Medulla oblongata (tissue), 1 donor: ENCODE measurements around the gene ASPDH.

Experiments used
- DNase-seq: peaks from one replicate; pipeline ENCODE4 v3.0.0-alpha.2; 2015; ENCODE audit errors: extremely low spot score

The ASPDH gene

DNA sequence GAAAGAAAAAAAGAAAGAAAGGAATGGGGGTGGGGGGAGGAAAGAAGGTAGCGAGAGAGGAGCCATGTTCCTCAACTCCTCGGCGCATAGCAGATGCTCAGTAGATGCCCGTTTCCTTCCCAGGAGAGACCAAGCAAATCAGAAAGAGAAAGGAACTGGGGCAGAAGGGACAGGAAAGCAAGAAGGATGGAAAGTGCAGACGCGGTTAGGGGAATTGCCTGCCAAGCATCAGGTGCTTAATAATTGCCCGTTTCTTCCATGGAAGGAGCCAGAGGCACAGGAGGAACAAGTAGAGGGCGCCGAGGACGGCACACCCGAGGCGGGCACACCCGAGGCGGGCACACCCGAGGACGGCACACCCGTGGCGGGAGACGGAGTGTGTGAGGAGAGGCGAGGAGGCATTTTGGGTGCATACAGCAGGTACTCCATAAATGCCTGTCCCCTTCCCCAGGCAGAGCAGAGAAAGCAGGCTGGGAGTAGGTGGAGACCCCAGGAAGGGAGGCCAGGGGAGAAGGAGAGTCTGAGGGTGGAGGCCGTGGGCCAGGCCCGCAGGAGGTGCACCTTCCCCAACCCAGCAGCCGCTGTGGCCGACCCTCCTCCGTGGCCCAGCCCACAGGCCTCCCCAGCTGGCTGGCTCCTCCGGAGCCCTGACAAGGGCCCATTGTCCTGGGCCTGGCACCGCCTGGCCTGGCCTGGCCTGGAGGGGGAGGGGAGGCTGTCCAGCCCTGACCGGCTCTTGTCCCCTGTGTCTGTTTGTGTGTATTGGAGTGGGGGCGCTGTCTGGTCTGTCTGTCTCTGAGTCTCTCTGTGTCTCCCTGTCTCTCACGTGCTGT is 17.3 kb downstream of the ASPDH start:
- peak; percentile 97 for DNase-seq

DNA sequence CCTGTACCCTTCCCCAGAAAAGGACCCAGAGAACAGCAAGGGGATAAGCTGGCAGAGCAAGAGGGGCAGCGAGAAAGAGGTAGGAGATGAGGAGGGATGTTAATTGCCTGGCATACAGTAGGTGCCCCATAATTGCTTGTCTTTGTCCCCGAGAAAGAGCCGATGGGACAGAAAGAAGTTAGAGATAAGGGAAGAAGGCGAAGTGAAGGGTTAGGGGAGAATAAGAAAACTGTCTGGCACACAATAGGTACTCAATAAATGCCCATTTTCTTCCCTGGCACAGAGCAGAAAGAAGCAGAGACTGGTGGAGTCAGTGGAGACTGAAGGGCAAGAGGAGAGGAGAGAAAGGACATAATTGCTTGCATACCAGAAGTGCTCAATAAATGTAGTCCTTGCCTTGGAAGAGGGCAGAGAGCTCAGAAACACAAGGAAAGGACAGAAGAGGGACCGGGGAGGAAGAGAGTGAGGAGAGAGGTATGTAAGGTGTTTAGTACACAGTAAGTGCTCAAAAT is 18.6 kb downstream of the ASPDH start:
- no peak for DNase-seq

DNA sequence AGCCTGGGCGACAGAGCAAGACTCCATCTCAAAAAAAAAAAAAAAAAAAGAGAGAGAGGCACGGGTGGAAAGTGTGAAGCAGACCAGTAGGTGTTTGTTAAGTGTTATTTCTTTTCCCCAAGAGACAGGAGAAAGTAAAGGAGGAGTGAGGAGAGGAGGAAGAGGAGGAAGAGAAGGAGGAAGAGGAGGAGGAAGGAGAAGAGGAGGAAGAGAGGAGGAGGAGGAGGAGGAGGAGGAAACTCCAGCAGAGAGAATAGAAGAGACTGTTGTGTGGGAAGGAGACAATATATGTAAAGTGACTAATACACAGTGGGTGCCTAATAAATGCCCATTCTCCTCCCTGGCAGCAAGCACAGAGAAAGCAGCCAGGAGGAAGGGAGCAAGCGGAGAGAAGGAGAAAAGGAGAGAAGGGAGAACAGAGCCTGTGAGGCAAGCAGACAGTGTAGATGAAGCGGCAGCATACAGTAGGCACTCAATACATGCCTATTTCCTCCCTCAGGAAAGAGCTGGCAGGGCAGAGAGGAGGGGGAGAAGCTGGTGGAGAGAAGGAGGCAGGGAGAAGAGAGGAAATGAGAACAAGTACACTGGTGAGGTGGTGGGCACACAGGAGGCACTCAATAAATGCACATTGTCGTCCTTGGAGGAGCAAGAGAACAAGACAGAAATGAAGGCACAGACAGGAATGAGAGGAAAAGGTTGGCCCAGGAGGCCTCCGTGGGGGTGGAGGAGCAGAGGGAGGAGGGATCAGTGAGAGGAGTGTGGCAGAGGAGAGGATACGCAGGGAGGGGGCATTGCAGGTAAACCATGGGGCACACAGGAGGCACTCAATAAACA is 19.3 kb downstream of the ASPDH start:
- no peak for DNase-seq

DNA sequence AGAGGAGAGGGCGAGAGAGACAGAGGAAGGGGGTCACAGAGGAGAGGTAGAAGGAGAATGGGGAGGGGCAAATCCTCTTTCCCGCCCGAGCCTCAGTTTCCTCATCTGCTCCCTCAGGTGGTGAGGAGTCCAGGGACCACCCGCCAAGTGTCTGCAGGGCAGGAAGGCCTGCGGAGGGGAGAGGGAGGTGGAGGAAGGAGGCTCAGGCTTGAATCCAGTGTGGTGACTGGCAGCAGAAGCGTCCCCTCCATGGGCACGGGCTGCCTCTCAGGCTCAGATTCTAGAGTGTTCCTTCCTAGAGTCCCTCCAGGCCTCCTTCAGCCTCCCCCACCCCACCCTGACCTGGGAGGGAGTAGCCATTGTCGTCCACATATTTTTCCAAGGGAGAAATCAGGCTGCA is 20.5 kb downstream of the ASPDH start:
- DNase-seq: no peak

DNA sequence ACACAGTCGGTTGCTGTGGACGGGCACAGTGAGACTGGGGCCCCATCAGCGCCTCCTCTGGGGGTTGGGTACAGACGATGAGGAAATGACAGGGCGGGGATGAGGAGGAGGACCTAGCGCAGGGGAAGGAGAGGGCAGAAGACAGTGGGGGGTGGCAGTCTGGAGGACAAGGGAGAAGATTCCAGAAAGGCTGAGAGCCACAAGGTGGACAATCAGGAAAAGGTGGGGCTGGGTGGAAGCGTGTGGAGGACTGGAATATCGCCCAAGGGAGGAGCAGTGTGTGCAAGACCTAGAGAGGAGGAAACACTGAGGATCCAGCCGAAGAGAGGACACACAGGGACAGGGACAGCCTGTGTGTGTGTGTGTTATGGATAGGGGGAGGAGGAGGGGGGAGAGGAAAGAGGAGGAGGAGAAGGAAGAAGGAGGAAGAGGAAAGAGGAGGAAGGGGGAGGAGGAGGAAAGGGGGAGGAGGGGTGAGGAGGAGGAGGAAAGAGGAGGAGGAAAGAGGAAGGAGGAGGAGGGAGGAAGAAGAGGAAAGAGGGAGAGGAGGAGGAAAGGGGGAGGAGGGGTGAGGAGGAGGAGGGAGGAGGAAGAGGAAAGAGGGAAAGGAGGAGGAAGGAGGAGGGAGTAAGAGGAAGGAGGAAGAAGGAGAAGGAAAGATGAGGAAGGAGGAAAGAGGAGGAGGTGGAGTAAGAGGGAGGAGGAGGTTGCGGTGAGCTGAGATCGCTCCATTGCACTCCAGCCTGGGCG is 21.2 kb downstream of the ASPDH start:
- DNase-seq: peak; percentile 60

DNA sequence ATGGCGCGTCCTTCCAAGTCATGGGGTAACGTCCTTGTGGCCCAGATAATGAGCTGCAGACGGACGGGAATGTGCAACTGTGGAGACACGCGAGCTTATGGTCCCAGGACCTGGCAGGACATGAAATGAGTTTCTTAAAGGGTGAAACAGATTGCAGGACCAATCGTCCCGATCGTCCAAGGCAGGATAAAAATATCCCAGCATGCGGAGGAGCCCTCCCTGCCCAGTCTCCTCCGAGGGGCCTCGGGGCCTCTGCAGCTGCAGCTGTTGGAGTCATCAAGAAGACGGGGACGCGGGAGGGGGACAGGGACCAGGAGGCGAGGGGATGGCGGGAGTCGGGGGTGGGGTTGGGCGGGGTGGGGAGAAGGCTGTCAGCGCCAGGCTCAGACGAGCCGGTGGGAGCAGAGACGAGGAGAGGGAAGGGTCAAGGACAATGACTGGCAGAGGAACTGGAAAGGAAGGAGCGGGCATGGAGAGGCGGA is 22.7 kb downstream of the ASPDH start:
- peak; percentile 13 for DNase-seq

DNA sequence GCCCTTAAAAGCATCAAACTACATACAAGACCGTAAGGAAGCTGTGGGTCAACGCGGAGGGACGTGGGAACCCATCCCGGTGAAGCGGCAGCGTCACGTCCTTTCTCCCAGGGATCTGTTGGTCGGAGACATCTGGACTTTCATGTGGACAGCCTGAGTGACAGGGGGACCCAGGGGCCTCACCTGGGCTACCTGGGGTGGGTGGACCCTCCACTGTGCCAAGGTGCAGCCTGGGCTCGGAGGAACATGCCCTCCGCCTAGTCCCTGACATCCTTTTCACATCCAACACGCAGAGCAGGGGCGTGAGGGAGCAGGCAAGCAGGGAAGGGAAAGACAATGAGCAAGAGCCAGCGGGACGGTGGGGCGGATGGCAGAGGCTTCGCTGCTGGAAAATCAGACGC is 23.3 kb downstream of the ASPDH start:
- no peak for DNase-seq

DNA sequence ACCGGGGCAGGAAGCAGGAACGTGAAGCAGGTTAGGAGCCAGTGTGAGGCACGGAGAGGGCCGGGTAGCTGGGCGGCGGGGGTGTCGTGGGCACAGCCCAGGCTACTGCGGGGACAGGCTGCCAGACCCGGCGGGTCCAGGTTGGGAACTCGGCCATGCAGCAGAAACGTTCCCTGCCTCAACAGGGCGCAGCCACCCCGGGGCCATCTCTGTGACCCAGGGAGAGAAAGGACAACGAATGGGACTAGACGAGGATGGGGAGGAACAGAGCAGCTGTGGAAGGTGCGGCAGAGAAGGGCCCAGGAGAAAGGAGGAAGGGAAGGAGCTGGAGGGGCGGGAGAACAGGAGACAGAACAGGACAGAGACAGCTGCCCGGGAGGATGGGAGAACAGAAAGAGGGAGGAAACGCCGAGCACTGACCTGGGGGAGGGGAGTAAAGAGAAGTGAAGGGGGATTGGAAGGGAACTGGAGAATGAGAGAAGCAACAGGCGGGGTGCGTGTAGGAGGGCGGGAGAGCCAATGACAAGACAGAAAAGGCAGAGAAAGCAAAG is 24.2 kb downstream of the ASPDH start:
- no peak for DNase-seq

DNA sequence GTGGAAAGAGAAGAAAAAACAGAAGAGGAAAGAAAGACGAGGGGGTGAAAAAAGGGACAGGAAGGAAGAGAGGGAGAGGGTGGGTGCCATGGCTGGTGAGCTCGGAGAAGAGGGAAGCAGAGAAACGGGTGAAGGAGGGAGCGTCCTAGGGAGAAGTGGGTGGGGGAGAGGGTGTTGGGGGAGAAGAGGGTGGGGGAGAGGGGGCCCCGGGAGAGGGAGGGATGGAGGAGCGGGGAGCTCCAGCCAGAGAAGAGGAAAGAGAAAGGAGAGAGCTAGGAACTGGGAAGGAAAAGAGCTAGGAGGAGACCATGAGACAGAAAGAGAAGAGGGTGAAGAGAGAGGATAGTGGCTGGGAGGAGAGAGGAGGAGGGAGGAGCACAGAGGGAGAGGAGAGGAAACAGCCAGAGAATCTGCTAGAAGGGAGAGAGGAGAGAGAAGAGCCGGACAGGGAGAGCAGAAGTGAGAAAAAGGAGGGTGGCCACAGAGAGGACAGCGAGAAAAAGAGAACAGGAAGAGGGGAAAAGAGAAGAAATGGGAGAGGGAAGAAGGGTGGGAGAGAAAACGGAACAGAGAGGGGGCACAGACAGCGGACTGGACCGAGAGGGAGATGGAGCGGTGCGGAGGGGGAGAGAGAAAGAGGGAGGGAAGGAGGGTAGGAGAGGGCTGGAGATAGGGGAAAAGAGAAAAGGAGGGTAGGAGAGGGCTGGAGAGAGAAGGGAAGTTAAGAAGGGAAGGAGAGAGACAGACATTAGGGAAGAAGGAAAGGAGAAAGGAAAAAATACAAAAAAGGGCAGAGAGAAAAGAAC is 25.1 kb downstream of the ASPDH start:
- DNase-seq: peak; percentile 49

DNA sequence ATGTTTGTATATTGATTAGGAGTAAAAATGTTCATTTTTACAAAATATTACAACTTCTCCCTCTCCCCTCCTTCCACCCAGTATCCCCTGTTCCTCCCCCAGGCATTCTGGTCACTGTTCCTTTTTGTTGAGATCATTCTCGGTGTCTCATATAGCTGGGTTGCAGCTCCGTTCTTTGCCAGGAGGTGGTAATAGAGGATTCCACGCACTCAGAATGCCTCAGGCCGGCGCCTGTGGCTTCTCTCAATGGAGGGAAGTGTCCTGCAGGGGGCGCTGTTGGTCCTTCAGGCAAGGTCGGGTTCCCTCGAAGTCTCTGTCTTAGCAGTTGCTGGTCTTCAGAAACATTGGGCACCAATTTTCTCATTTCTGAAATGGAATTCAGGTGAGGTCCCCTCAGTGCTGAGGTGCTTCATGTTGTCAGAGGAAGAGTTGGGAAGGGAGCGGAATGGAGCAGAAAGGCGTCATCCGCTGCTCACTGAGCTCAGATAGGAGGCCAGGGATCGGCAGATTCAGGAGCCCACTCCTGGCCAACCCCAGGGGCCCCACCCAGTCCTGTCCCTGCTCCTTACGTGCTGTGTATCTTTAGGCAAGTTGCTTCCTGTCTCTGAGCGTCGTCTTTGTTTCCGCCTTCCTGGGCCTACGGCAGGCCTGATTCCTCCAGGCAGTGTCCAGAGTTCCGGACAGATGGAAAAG is 26.7 kb downstream of the ASPDH start:
- peak; percentile 16 for DNase-seq

DNA sequence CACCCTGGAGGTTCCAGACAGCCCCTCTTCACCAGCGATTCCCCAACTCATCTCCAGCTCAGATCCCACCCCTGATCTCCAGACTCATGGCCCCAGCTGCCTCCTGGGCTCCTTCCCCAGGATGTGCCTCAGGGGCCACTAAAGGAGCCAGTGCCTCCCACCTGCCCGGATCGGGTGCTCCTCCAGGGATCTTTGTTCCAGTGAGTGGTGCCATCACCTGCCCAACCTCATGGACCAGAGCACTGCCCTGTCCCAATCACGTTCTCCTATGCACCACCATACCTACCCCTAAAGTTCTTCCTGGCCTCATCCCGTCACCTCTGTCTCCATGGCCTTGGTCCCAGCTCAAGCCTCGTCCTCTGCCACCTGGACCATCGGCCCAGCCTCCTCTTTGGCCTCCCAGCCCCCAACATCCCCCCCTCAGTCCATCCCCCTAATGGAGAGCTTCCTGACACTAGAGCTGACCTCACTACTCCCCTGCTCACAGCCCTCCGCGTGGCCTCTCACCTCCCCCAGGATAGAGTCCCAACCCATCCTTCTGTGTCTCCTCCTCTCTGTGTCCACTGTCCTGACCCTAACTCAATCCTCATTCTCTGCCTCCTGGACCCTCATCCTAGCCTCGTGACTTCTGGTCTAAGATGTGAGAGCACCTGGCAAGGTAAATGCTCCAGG is 28.3 kb downstream of the ASPDH start:
- no peak for DNase-seq

DNA sequence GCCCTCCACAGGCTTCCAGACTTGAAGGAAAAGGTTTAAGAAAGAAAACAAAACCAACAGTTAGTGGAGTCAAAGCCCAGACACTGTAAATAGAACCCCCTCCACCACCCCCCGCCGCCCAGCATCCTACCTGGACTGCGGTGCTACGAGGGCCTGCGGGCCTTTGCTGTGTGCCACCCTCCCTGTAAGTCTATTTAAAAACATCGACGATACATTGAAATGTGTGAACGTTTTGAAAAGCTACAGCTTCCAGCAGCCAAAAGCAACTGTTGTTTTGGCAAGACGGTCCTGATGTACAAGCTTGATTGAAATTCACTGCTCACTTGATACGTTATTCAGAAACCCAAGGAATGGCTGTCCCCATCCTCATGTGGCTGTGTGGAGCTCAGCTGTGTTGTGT is 30.8 kb downstream of the ASPDH start:
- no peak for DNase-seq

DNA sequence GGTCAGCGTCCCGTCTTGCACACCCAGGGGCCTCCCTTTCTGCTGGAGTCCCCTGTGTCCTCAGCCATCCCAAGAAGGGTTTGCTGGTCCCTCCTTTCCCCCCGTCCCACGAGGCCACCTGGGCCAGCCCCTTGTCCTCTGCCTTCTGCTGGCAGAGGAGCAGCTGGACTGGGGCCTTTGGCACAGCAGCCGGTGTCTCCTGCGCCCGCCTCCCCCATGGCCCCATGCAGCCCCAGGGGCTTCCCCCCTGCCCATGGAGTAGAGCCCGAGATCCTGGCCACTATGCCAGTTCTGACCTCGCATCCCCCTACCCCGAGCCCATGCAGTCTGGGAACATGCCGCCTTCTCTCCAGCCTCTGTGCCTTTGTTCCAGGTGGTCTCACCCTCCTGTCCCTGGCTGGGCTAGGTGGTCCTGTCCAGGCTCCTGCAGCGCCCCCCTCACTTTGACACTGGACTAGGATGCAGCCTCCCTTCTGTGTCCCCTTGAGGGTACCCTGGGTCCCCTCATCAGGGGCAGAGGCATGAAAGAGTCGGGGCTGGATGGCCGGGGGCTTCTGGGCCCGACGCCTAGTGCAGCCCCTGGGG is 31.4 kb downstream of the ASPDH start:
- no peak for DNase-seq

DNA sequence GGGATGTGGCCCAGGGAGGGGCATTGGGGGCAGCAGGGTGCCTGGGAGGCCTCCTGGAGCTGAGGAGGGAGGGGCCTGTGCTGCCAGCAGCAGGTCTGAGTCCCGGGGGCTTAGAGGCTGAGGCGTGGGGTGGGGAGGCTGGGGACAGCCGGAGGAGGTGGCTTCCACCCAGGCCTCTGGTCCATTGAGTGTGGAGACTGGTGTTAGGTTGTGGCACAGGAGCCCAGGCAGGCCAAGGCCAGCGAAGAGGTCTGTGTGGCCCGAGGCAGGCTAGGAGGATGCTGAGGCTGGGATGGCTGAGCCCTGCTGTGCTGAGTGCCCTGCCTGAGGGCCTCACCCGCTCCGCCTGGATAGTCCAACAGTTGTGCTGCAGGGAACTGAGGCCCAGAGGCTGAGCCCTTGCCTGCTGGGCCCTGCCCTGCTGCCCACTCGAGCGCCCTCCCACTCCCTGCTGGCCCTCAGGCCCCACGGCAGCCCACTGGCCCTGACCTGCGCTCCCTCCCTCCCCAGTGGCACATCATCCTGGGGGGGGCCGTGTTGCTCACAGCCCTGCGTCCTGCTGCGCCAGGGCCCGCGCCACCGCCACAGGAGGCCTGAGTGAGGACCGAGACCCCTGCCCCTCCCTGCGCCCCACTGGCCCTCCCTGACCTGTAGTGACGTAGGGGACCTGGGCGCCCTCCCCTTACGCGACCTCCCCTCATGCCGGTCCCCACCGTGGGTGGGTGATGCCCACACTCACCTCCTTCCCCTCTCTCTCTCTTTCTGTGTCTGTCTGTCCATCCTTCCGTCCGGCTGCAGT is 32.2 kb downstream of the ASPDH start:
- no peak for DNase-seq

DNA sequence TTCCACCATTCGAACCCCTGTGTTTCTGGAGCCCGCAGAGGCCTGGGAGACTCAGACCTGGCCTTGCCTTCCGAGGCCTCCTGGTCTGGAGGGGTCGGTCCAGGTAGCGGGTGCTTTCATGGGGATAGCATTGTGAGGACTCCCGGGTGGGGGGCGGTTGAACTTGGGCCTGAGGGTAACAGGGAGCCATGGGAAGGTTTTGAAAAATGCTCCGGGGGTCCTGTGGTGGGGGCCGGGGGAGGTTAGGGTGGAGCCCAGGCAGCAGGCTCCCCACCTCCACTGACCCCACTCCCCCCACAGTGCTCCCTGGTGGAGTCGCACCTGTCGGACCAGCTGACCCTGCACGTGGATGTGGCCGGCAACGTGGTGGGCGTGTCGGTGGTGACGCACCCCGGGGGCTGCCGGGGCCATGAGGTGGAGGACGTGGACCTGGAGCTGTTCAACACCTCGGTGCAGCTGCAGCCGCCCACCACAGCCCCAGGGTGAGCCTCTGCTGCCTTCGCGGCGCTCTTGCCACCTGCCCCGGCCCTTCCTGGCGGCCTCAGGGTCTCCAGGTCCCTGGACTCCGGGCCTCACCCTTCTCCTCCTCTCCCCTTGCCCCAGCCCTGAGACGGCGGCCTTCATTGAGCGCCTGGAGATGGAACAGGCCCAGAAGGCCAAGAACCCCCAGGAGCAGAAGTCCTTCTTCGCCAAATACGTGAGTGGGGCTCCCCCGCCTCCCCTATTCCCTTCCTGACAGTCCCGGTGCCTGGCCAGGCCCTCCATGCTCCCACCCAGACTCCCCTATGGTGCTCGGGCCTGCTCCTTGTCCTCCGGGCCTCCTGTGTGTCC is 33.2 kb downstream of the ASPDH start:
- no peak for DNase-seq

DNA sequence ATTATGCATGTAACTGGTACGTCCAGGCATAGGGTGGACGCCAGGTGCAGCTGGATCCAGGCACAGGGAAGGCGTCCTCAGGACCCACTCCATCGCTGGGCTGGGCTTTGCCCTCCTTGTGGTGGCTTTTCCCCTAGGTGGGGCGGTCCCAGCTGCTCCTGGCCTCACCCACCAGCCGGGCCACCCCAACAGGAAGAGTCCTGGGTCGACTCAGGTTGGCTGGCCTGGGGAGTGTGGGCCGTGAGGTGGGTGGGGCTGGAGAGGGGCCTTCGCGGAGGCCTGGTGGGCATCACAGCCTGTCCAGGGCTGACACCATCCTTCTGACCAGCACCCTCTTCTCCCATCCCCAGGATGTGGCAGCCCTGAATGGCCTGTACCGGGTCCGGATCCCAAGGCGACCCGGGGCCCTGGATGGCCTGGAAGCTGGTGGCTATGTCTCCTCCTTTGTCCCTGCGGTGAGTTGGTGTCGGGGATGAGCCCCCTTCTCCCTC is 33.9 kb downstream of the ASPDH start:
- no peak for DNase-seq
